Measurements from ENCODE around the gene DYRK1A. TPM values are rescaled to one million over a fixed set of nuclear protein-coding genes. Genes with fewer than 3 reads are reported as not detected.

The DYRK1A gene
- total and polyA plus RNA-seq, 10 of the 15 experiments (the other 5 are each of a cell fraction or from before 2014, with no cell fraction given), result 2.4 to 68.6 (median 30.7) TPM

- no peak overlapping the region for H2AFZ ChIP-seq (ENCODE audit: control insufficient read depth, low read depth, low read length)
- intact Hi-C loops (cut with micrococcal nuclease; ENCODE audit: unreplicated experiment), result no loop called here
- H3K27me3 ChIP-seq (replicated peaks in 1 of 2; ENCODE audit: control insufficient read depth in 2 of 2, insufficient read depth in 2 of 2, low read length in 1 of 2), result no peaks in the 10 kb centered on the region
- no peak overlapping the region for H3K4me2 ChIP-seq (ENCODE audit: control insufficient read depth, insufficient read depth)
- ChIA-PET CTCF (interaction anchor here (0.7 to 2.0 kb wide), 3 partner anchors 11 to 371 kb away, joined by 3 to 6 read pairs (median 3); no protein-coding TSS in a partner anchor), SMC1A (ENCODE audit: uncharacterized antibody, unreplicated experiment) (interaction anchor here (0.9 to 3.8 kb wide), 2 partner anchors 11 to 32 kb away, joined by 4 to 27 read pairs; no protein-coding TSS in a partner anchor), RAD21 (ENCODE audit: unreplicated experiment) (no interaction called here), POLR2A (interaction anchor here (0.7 to 2.2 kb wide), 4 partner anchors 8 to 30 kb away, joined by 3 to 8 read pairs (median 5); no protein-coding TSS in a partner anchor)
- H3K36me3 ChIP-seq (ENCODE audit: control insufficient read depth in 2 of 2, insufficient read depth in 2 of 2, low read length in 1 of 2), result peaks cover 0 to 6% of the 10 kb centered on the region in 2 experiments; a peak in 1 of 4 replicates
- TF ChIP-seq YY1 (IDR thresholded peaks at IDR 0.05; ENCODE audit: low read depth, low read length) (no peak), SMARCA5 (IDR thresholded peaks at IDR 0.05) (no peak), RCOR1 (conservative IDR thresholded peaks at IDR 0.05; ENCODE audit: low read depth, low read length) (no peak), TCF7 (IDR thresholded peaks at IDR 0.05; ENCODE audit: borderline replicate concordance) (no peak)
- H4K20me1 ChIP-seq (ENCODE audit: control insufficient read depth, insufficient read depth), result peaks cover 10% of the 10 kb centered on the region
- no peak overlapping the region for H3K4me3 ChIP-seq
- in situ Hi-C loops (cut with MboI), result no loop called here
- peaks cover 100% of the 10 kb centered on the region for H3K79me2 ChIP-seq (ENCODE audit: control insufficient read depth, insufficient read depth, low read length)
- no peak overlapping the region for H3K27ac ChIP-seq (ENCODE audit: control insufficient read depth, insufficient read depth)
- WGBS (ENCODE audit: insufficient coverage, insufficient replicate concordance, low lambda C conversion rate, missing lambda C conversion rate), result 63% methylated on average over 8 of the region's 8 CpGs
- TSS peak; percentile 1 for BruUV-seq (replicated peaks)
- peaks cover 3% of the 10 kb centered on the region; the same call in 1 of the 3 replicates for H3K9me3 ChIP-seq (replicated peaks; ENCODE audit: control insufficient read depth, insufficient read depth, low read length)
- ATAC-seq (no peak), DNase-seq (ENCODE audit: low read depth, low spot score) (no peak), FAIRE-seq (no peak)
- no peak overlapping the region for H3K9ac ChIP-seq (ENCODE audit: control insufficient read depth, insufficient read depth, low read length)
- peaks cover 7% of the 10 kb centered on the region for H3K4me1 ChIP-seq (ENCODE audit: control insufficient read depth, insufficient read depth, low read length)
Measured at GRCh38 chr21:37380349-37381323, 14.1 kb downstream of the DYRK1A start.

Data from GM12878 (cell line).